H1 (cell line): ENCODE data around the gene PITPNB. TPM values are rescaled to one million over a fixed set of nuclear protein-coding genes. Genes with fewer than 3 reads are reported as not detected.

Source experiments
- CTCF ChIA-PET: fragments of 300-600 bp; sonication (Branson Sonifier 250); formaldehyde crosslinking; loops from one replicate; lab custom pipeline; 2021; ENCODE audit not compliant: partially characterized antibody; lab: Charles Lee
- POLR2A ChIA-PET: fragments of 300-600 bp; sonication (Branson Sonifier 250); formaldehyde crosslinking; loops from one replicate; lab custom pipeline; 2021; ENCODE audit warnings: inconsistent platforms; ENCODE audit not compliant: partially characterized antibody; lab: Charles Lee
- DNase-seq, 2 experiments: peaks; one replicate each; pipeline versions ENCODE4 v3.0.0 to v3.0.0-alpha.2; 2010 to 2022; ENCODE audit warnings: low spot score in 2 of 2, low read depth in 1 of 2, mixed read lengths in 1 of 2
- FAIRE-seq: peaks from 2 replicates; lab custom pipeline; 2011; peaks lifted over from hg19 to GRCh38; lab: Jason Lieb, UNC
- H2AFZ ChIP-seq: 2 replicates; pipeline ENCODE4 v1.8.1; 2012; ENCODE audit warnings: low read length, inconsistent platforms
- H2AK5ac ChIP-seq: 2 replicates; pipeline ENCODE4 v1.6.1; 2013; ENCODE audit warnings: low read depth, low read length
- H2BK120ac ChIP-seq: replicated peaks from 2 replicates; pipeline ENCODE3; 2013; ENCODE audit warnings: low read depth, low read length, inconsistent platforms
- H2BK12ac ChIP-seq: 2 replicates; pipeline ENCODE4 v1.6.1; 2013; ENCODE audit warnings: low read depth, low read length
- H2BK15ac ChIP-seq: 2 replicates; pipeline ENCODE4 v1.6.1; 2013; ENCODE audit warnings: low read length
- H2BK20ac ChIP-seq: 2 replicates; pipeline ENCODE4 v1.6.1; 2013; ENCODE audit warnings: low read length
- H2BK5ac ChIP-seq: 2 replicates; pipeline ENCODE4 v1.6.1; 2013; ENCODE audit warnings: low read depth, low read length
- H3K14ac ChIP-seq: 2 replicates; pipeline ENCODE4 v1.6.1; 2013; ENCODE audit warnings: inconsistent platforms; ENCODE audit not compliant: insufficient read length
- H3K18ac ChIP-seq: 2 replicates; pipeline ENCODE4 v1.6.1; 2013; ENCODE audit warnings: low read length; ENCODE audit errors: extremely low read depth
- H3K23ac ChIP-seq: 2 replicates; pipeline ENCODE4 v1.6.1; 2013; ENCODE audit warnings: inconsistent platforms; ENCODE audit not compliant: insufficient read length
- H3K23me2 ChIP-seq: 2 replicates; pipeline ENCODE4 v1.6.1; 2013; ENCODE audit warnings: low read depth, low read length
- H3K27ac ChIP-seq: 2 replicates; pipeline ENCODE4 v1.6.1; 2011; ENCODE audit warnings: low read depth, low read length, inconsistent platforms
- H3K27me3 ChIP-seq, 4 experiments: replicated peaks in 1 of 4; 1 replicate in 1 of 4; 2 replicates in 3 of 4; pipeline versions ENCODE4 v1.6.1 to v1.8.1; 2011 to 2013; ENCODE audit warnings: low read length in 3 of 4, mild to moderate bottlenecking in 3 of 4, inconsistent platforms in 2 of 4, mixed read lengths in 2 of 4, moderate library complexity in 1 of 4; ENCODE audit not compliant: control insufficient read depth in 3 of 4, insufficient read depth in 3 of 4; ENCODE audit errors: extremely low read depth in 1 of 4
- H3K36me3 ChIP-seq, 4 experiments: 2 replicates each; pipeline versions ENCODE4 v1.6.1 to v1.8.1; 2011 to 2013; ENCODE audit warnings: mild to moderate bottlenecking in 4 of 4, low read length in 3 of 4, moderate library complexity in 2 of 4, control low read depth in 1 of 4, inconsistent platforms in 1 of 4; ENCODE audit not compliant: insufficient read depth in 4 of 4, control insufficient read depth in 2 of 4
- H3K4ac ChIP-seq: replicated peaks from 2 replicates; pipeline ENCODE3; 2013; ENCODE audit warnings: low read length, low read depth, mixed read lengths, inconsistent platforms; ENCODE audit not compliant: insufficient read length
- H3K4me1 ChIP-seq, 4 experiments: replicated peaks in 1 of 4; 1 replicate in 1 of 4; 2 replicates in 3 of 4; pipeline versions ENCODE4 v1.6.1 to v1.8.1; 2011 to 2013; ENCODE audit warnings: low read length in 3 of 4, inconsistent platforms in 2 of 4, mixed read lengths in 1 of 4; ENCODE audit not compliant: insufficient read depth in 4 of 4, control insufficient read depth in 3 of 4
- H3K4me2 ChIP-seq, 2 experiments: 2 replicates each; pipeline versions ENCODE4 v1.6.1 to v1.8.1; 2011 to 2013; ENCODE audit warnings: low read depth in 2 of 2, low read length in 2 of 2, control low read depth in 1 of 2, inconsistent platforms in 1 of 2, mild to moderate bottlenecking in 1 of 2; ENCODE audit not compliant: insufficient read depth in 1 of 2
- H3K4me3 ChIP-seq, 4 experiments: fragments of 200-600, 300-600 bp in 1 of 4; sonication (generic), shearing (Covaris generic), sonication (Bioruptor Twin) in 1 of 4; 2 replicates each; pipeline versions ENCODE4 v1.5.1 to v1.8.1; 2011 to 2016; ENCODE audit warnings: low read length in 4 of 4, low read depth in 3 of 4, control low read depth in 2 of 4, inconsistent platforms in 2 of 4, mild to moderate bottlenecking in 2 of 4, mixed read lengths in 1 of 4, moderate library complexity in 1 of 4; ENCODE audit not compliant: insufficient read depth in 2 of 4; ENCODE audit errors: extremely low read depth in 1 of 4
- H3K56ac ChIP-seq: replicated peaks from 2 replicates; pipeline ENCODE3; 2013; ENCODE audit warnings: low read depth, mild to moderate bottlenecking, mixed read lengths, low read length, inconsistent platforms; ENCODE audit not compliant: insufficient read length
- H3K79me1 ChIP-seq: 2 replicates; pipeline ENCODE4 v1.6.1; 2013; ENCODE audit warnings: low read depth, low read length, control low read depth
- H3K79me2 ChIP-seq, 2 experiments: 2 replicates each; pipeline versions ENCODE4 v1.6.1 to v1.8.1; 2012 to 2013; ENCODE audit warnings: low read length in 2 of 2, mild to moderate bottlenecking in 2 of 2, inconsistent platforms in 1 of 2; ENCODE audit not compliant: insufficient read depth in 2 of 2, control insufficient read depth in 1 of 2
- H3K9ac ChIP-seq, 4 experiments: replicated peaks in 1 of 4; 1 replicate in 1 of 4; 2 replicates in 3 of 4; pipeline versions ENCODE4 v1.6.1 to v1.8.1; 2011 to 2013; ENCODE audit warnings: low read depth in 3 of 4, low read length in 3 of 4, control low read depth in 2 of 4, mild to moderate bottlenecking in 2 of 4, moderate library complexity in 2 of 4, inconsistent platforms in 1 of 4; ENCODE audit errors: extremely low read depth in 1 of 4
- H3K9me3 ChIP-seq, 2 experiments: 2 replicates each; pipeline versions ENCODE4 v1.6.1 to v1.8.1; 2012 to 2013; ENCODE audit warnings: mild to moderate bottlenecking in 2 of 2, moderate library complexity in 2 of 2, control low read depth in 1 of 2, inconsistent platforms in 1 of 2, low read depth in 1 of 2, low read length in 1 of 2, mixed read lengths in 1 of 2; ENCODE audit not compliant: insufficient read depth in 2 of 2
- H4K20me1 ChIP-seq, 2 experiments: replicated peaks in 1 of 2; 2 replicates each; pipeline versions ENCODE3 to v1.8.1; 2011 to 2013; ENCODE audit warnings: inconsistent platforms in 2 of 2, low read length in 2 of 2, mild to moderate bottlenecking in 1 of 2; ENCODE audit not compliant: insufficient read depth in 2 of 2, control insufficient read depth in 1 of 2
- H4K5ac ChIP-seq: 2 replicates; pipeline ENCODE4 v1.6.1; 2013; ENCODE audit warnings: low read length, low read depth, mixed read lengths, inconsistent platforms; ENCODE audit not compliant: insufficient read length
- H4K8ac ChIP-seq: 2 replicates; pipeline ENCODE4 v1.8.0; 2013; ENCODE audit warnings: mild to moderate bottlenecking, moderate library complexity, low read length, inconsistent platforms; ENCODE audit not compliant: insufficient read depth; ENCODE audit errors: extremely low read depth
- H4K91ac ChIP-seq: replicated peaks from 2 replicates; pipeline ENCODE3; 2013; ENCODE audit warnings: low read length, mixed read lengths, inconsistent platforms; ENCODE audit not compliant: insufficient read length
- SP1 ChIP-seq: IDR thresholded peaks from 2 replicates; pipeline ENCODE4 v1.6.1; 2011; ENCODE audit warnings: low read depth, low read length
- TEAD4 ChIP-seq: IDR thresholded peaks from 2 replicates; pipeline ENCODE4 v1.6.1; 2012; ENCODE audit warnings: low read depth, low read length, inconsistent platforms, mixed read lengths
- WGBS, 2 experiments: shearing (Covaris generic) in 1 of 2; methylation state at CpG; one replicate each; pipeline versions ENCODE4 v1.1.6 to v1.1.7; 2013 to 2015; ENCODE audit warnings: low lambda C conversion rate in 2 of 2, mixed read lengths in 2 of 2, inconsistent platforms in 1 of 2, low coverage in 1 of 2, missing lambda C conversion rate in 1 of 2; ENCODE audit not compliant: insufficient replicate concordance in 2 of 2, insufficient coverage in 1 of 2, insufficient read length in 1 of 2; ENCODE audit errors: extremely low coverage in 1 of 2, missing lambda C conversion rate in 1 of 2; 5-methylcytosine and 5-hydroxymethylcytosine counted together
- polyA plus RNA-seq, 7 experiments: library from polyadenylated mRNA; depleted of rRNA in 3 of 7; stranded (reverse) in 5 of 7; unstranded in 2 of 7; fragments of >200 nt in 5 of 7; fragments of 200-250 nt in 2 of 7; gene quantifications; 1 replicate in 5 of 7; 2 replicates in 1 of 7; 4 replicates in 1 of 7; pipeline versions ENCODE4 v1.2.1 to v1.2.3, GENCODE V29; 2011 to 2013; ENCODE audit warnings: missing spikeins in 2 of 7, mixed read lengths in 2 of 7
- total RNA-seq: library from RNA; stranded (reverse); fragmentation: NEBNext Ultra II Directional; extraction: Animal tissue kit (Norgen Biotek cat#: 25700); gene quantifications from 2 replicates; pipeline ENCODE4 v1.2.1, GENCODE V29; 2021

Gene PITPNB
- total and polyA plus RNA-seq, 2 of the 8 experiments (the other 6 are each of a cell fraction or from before 2014, with no cell fraction given), result 24.6 to 89.3 TPM

DNA sequence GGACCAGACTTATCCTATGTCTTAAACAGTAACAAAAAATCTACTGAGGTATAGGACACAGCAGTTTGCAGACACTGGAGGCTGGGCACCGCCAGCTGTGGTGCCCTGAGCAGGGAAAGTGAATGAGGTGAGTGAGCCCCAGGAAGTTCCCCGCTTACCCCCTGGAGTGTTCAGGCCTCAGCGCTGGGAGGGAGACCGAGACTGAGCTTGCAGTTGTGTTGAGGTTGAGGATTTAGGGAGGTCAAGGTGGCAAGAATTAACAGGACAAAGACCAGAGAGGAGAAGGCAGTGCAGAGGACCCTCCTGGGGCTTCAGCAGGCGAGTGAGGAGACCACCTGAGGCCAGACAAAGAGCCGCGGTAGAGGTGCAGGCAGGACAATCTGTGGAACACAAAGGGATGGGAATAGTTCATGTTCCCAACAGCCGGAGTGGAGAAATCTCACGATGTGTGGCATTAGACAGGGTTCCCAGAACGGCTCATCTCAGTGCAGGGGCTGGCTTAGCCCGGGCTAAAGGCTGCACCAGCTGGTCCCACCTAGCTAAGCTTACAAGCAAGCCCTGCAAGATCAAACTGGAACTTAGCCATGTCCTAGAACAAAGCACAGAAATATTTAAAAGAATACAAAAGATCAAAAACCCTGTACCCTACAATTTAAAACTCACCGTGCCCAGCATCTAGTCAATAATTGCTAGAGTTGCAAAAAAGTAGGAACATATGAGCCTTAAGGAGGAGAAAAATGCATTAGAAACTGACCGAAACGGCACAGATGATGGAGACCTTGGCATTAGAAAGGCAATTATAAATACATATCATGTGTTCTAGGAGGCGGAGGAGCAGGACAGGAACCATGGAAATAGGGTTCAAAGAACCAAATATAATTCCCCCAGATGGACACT, 47.4 kb upstream of the PITPNB start:
- CTCF ChIA-PET, result interaction anchor here (0.7 to 1.5 kb wide), 2 partner anchors 18 to 29 kb away, joined by 4 read pairs; no protein-coding TSS in a partner anchor
- H3K79me2 ChIP-seq, result no peaks in the 10 kb centered on the region
- H2BK120ac ChIP-seq, result no peak overlapping the region
- no peak overlapping the region for H2BK15ac ChIP-seq
- no peak overlapping the region for H3K9ac ChIP-seq
- H3K14ac ChIP-seq, result no peak overlapping the region
- no peak overlapping the region for H2BK12ac ChIP-seq
- H3K4me1 ChIP-seq, result peaks cover 0 to 2% (median 0%) of the 10 kb centered on the region in 4 experiments; a peak in 1 of 7 replicates
- no peak overlapping the region for H3K4me3 ChIP-seq
- no peak overlapping the region for H3K23ac ChIP-seq
- peak overlapping the region; percentile 25; the same call in 1 of the 2 replicates for H4K8ac ChIP-seq
- FAIRE-seq (no peak), DNase-seq (no peak)
- no peak overlapping the region for H2BK5ac ChIP-seq
- no peaks in the 10 kb centered on the region for H3K23me2 ChIP-seq
- H3K79me1 ChIP-seq, result no peaks in the 10 kb centered on the region
- POLR2A ChIA-PET, result no interaction called here
- H3K4me2 ChIP-seq, result no peak overlapping the region
- H2AK5ac ChIP-seq, result no peak overlapping the region
- H2AFZ ChIP-seq, result no peak overlapping the region
- no peaks in the 10 kb centered on the region for H3K9me3 ChIP-seq
- TF ChIP-seq TEAD4 (no peak), SP1 (no peak)
- H4K91ac ChIP-seq, result no peak overlapping the region
- no peaks in the 10 kb centered on the region for H3K36me3 ChIP-seq
- no peak overlapping the region for H3K27ac ChIP-seq
- peak overlapping the region; percentile 4; the same call in 1 of the 2 replicates for H3K18ac ChIP-seq
- H3K27me3 ChIP-seq, result no peaks in the 10 kb centered on the region
- H4K5ac ChIP-seq, result no peak overlapping the region
- H2BK20ac ChIP-seq, result no peak overlapping the region
- WGBS, 2 experiments, result 85% methylated on average over 15 of the region's 15 CpGs; no CpG with 5 or more reads in 1 of the 2 experiments
- H4K20me1 ChIP-seq, result no peaks in the 10 kb centered on the region
- H3K56ac ChIP-seq, result no peak overlapping the region
- H3K4ac ChIP-seq, result peak overlapping the region; percentile 29
